ENCODE results near the gene NHS.

- no peak for TF ChIP-seq EZH2 (optimal IDR thresholded peaks at IDR 0.05; ENCODE audit: low read depth, low read length)
- no peak for TF ChIP-seq CTCF (IDR thresholded peaks at IDR 0.05; ENCODE audit: low read length)
These were observed 19.0 kb upstream of the NHS start for GRCh38 chrX:17355976-17356375.
